IgD-negative memory B cell (primary cell): Measurements from ENCODE around the gene NFIC. TPM values are rescaled to one million over a fixed set of nuclear protein-coding genes. Genes with fewer than 3 reads are reported as not detected.
"Not testable (repeated sequence)": the region's sequence is repeated elsewhere in the genome, so short reads cannot be mapped to it uniquely, and the experiment has no call there.

Experiments used
- H3K27ac Mint-ChIP-seq, 3 donors: one replicate each; pipeline ENCODE4 v1.8.0; 2020 to 2022; ENCODE audit warnings: mild to moderate bottlenecking in 3 of 3, mixed read lengths in 3 of 3, moderate library complexity in 1 of 3
- H3K27me3 Mint-ChIP-seq: one replicate; pipeline ENCODE4 v1.8.0; 2021; ENCODE audit warnings: mixed read lengths
- H3K36me3 Mint-ChIP-seq: one replicate; pipeline ENCODE4 v1.8.0; 2020; ENCODE audit warnings: mild to moderate bottlenecking, mixed read lengths
- H3K4me1 Mint-ChIP-seq, 3 donors: one replicate each; pipeline ENCODE4 v1.8.0; 2020 to 2022; ENCODE audit warnings: mixed read lengths in 3 of 3, mild to moderate bottlenecking in 1 of 3
- H3K4me3 Mint-ChIP-seq, 4 donors: one replicate each; pipeline ENCODE4 v1.8.0; 2020 to 2022; ENCODE audit warnings: mild to moderate bottlenecking in 4 of 4, mixed read lengths in 4 of 4, moderate library complexity in 3 of 4
- H3K9me3 Mint-ChIP-seq, 3 donors: one replicate each; pipeline ENCODE4 v1.8.0; 2020 to 2021; ENCODE audit warnings: mixed read lengths in 3 of 3, mild to moderate bottlenecking in 1 of 3
- polyA plus RNA-seq: library from polyadenylated mRNA; unstranded; fragments of 300-500 nt; fragmentation: Illumina TruSeq; gene quantifications from one replicate; pipeline ENCODE4 v1.2.3, GENCODE V29; 2021

Gene NFIC
- polyA plus RNA-seq, 1 donor from 2014 or later: 12.8 TPM

DNA sequence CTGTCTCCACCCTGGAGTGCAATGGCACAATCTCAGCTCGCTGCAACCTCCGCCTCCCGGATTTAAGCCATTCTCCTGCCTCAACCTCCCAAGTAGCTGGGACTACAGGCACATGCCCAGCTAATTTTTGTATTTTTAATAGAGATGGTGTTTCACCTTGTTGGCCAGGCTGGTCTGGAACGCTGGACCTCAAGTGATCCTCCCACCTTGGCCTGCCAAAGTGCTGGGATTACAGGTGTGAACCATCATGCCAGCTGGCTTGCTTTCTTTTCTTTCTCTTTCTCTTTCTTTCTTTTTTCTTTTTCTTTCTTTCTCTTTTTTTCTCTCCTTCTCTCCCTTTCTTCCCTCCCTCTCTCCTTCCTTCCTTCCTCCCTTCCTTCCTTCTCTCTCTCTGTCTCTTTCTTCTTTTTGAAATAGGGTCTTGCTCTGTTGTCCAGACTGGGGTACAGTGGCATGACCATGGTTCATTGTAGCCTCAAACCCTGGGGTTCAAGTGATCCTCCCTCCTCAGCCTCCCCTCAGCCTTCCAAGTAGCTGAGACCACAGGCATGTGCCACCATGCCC is 33.3 kb upstream of the NFIC start:
- no peak overlapping the region for H3K4me3 Mint-ChIP-seq
- H3K27ac Mint-ChIP-seq: peak overlapping the region in 2 of 3 donors; percentile 16 to 39
- no peaks in the 10 kb centered on the region for H3K9me3 Mint-ChIP-seq
- H3K27me3 Mint-ChIP-seq: peaks cover 8% of the 10 kb centered on the region
- H3K4me1 Mint-ChIP-seq: no peaks in the 10 kb centered on the region
- no peaks in the 10 kb centered on the region for H3K36me3 Mint-ChIP-seq

DNA sequence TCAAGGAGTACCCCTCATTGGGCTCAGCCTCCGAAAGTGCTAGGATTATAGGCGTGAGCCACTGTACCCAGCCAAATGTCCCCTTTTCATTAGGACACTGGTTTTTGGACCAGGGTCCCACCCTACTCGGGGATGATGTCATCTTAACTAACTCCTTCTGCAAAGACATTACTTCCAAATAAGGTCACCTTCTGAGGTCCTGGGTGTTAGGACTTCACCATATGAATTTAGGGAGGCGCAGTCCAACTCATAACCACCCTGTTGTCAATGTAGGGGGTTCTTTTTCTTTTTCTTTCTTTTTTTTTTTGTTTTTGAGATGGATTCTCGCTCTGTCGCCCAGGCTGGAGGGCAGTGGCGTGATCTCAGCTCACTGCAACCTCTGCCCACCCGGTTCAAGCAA is 32.7 kb upstream of the NFIC start:
- Mint-ChIP-seq H3K27me3 (peaks cover 8% of the 10 kb centered on the region), H3K9me3 (no peaks in the 10 kb centered on the region), H3K36me3 (no peaks in the 10 kb centered on the region), H3K27ac (peak overlapping the region in 2 of 3 donors; percentile 16 to 39), H3K4me1 (peaks cover 0 to 2% (median 0%) of the 10 kb centered on the region in 3 donors), H3K4me3 (no peak overlapping the region)

DNA sequence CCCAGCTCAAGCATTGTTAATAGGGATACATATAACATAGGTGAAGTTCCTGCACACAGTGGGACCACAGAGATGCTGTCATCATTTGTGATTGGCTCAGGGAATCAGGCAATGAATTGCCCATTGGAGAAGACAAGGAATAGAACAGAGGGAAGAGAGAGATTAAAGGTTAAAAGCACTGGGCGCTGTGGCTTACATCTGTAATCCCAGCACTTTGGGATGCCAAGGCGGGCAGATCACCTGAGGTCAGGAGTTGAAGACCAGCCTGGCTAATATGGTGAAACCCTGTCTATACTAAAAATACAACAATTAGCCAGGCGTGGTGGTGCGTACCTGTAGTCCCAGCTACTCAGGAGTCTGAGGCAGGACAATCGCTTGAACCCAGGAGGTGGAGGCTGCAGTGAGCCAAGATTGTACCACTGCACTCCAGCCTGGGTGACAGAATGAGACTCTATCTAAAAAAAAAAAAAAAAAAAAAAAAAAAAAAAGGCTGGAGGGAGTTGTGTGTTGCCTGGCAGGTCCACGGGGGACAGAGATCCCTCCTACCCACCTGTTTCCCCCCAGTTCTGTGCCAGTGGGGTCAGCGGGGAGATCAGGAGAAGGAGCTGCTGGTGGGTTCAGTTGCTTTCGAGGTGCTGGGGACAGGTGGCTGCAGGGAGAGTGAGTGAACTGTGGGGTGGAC is 31.5 kb upstream of the NFIC start:
- peak overlapping the region in 1 of 4 donors; percentile 17 for H3K4me3 Mint-ChIP-seq
- not testable (repeated sequence) for H3K27ac Mint-ChIP-seq, H3K36me3 Mint-ChIP-seq, H3K4me1 Mint-ChIP-seq, H3K9me3 Mint-ChIP-seq
- peaks cover 11% of the 10 kb centered on the region for H3K27me3 Mint-ChIP-seq

- Mint-ChIP-seq H3K36me3 (no peaks in the 10 kb centered on the region), H3K27ac (no peak overlapping the region), H3K4me3 (no peak overlapping the region), H3K4me1 (peaks cover 0 to 4% (median 0%) of the 10 kb centered on the region in 3 donors), H3K9me3 (no peaks in the 10 kb centered on the region), H3K27me3 (peaks cover 13% of the 10 kb centered on the region)
Observed at GRCh38 chr19:3335431-3336350, 30.7 kb upstream of the NFIC start.

DNA sequence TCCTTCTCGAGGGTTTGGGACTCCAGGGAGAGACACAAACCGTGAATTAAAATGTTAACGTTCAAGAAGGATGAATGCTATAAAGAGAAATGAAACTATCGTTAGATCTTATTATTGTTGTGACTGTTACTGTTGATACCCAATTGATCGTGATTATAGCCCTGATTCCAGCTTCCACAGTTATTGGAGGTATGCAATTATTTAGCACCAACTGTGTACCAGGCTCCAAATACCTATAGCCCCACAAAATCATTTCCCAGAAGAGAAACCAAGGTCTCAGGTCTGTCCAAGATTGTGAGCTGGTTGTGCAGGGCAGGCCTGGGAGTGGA is 30.1 kb upstream of the NFIC start:
- Mint-ChIP-seq H3K27ac (no peak overlapping the region), H3K27me3 (peaks cover 13% of the 10 kb centered on the region), H3K4me3 (no peak overlapping the region), H3K36me3 (no peaks in the 10 kb centered on the region), H3K4me1 (peaks cover 0 to 4% (median 0%) of the 10 kb centered on the region in 3 donors), H3K9me3 (no peaks in the 10 kb centered on the region)

- H3K4me1 Mint-ChIP-seq: peaks cover 0 to 4% (median 0%) of the 10 kb centered on the region in 3 donors
- no peaks in the 10 kb centered on the region for H3K36me3 Mint-ChIP-seq
- H3K9me3 Mint-ChIP-seq: no peaks in the 10 kb centered on the region
- no peak overlapping the region for H3K27ac Mint-ChIP-seq
- H3K4me3 Mint-ChIP-seq: no peak overlapping the region
- peaks cover 15% of the 10 kb centered on the region for H3K27me3 Mint-ChIP-seq
Observed at GRCh38 chr19:3336680-3337523, 29.5 kb upstream of the NFIC start.

DNA sequence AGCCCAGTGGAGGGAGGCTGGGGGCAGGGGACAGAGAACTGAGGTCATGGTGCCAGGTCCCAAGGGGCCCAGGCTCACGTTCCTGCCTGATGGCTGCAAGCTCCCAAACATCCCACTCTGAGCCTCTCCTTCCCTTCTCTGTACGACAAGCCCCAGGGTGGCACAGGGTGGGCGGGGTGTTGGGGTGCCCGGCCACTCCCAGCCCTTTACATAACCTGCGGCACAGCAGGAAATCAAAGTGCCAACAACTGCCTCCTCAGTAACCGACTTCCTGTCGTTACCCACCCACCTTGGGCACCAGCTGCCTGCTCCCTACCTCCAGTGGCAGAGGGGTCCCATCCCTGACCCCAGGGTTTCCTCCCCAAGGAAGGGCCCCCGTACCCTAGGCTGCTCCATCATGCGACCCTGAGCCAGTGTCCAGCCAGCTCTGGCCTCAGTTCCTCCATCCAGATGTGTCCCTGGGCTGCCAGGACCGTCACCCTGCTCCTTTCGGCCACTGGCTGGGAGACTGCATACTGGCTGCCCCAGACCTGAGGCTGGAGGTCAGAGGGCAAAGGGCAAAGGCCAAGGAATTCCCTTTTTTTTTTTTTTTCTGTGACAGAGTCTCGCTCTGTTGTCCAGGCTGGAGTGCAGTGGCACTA is 27.7 kb upstream of the NFIC start:
- no peak overlapping the region for H3K27ac Mint-ChIP-seq
- H3K36me3 Mint-ChIP-seq: no peaks in the 10 kb centered on the region
- H3K9me3 Mint-ChIP-seq: no peaks in the 10 kb centered on the region
- peaks cover 0 to 4% (median 0%) of the 10 kb centered on the region in 3 donors for H3K4me1 Mint-ChIP-seq
- H3K4me3 Mint-ChIP-seq: peak overlapping the region in 2 of 4 donors; percentile 52 to 55
- peaks cover 15% of the 10 kb centered on the region for H3K27me3 Mint-ChIP-seq

GRCh38 chr19:3340340-3340739 is 26.0 kb upstream of the NFIC start:
- Mint-ChIP-seq H3K27me3 (peaks cover 11% of the 10 kb centered on the region), H3K9me3 (peaks cover 0 to 2% (median 0%) of the 10 kb centered on the region in 3 donors), H3K27ac (no peak overlapping the region), H3K4me1 (peaks cover 0 to 4% (median 0%) of the 10 kb centered on the region in 3 donors), H3K36me3 (no peaks in the 10 kb centered on the region), H3K4me3 (no peak overlapping the region)

DNA sequence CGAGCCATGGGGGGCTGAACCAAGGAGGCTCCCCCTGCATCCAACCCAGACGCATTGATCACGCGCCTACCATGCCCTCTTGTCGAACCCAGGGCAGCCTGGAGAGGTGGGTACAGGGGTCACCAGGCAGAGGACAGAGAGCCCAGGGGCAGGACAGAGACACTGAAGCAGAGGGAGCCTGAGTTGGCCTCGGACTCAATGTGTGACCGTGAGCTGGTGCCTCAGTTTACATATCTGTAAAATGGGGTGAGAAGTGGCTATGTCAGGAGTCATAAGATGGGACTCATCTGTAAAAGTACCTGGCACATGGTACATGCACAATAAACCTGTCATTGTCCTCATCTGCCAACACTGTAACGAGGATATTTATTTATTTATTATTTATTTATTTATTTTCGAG is 24.1 kb upstream of the NFIC start:
- Mint-ChIP-seq H3K4me3 (peak overlapping the region in 1 of 4 donors; percentile 7), H3K27ac (no peak overlapping the region), H3K4me1 (peaks cover 0 to 4% (median 0%) of the 10 kb centered on the region in 3 donors), H3K9me3 (peaks cover 0 to 2% (median 0%) of the 10 kb centered on the region in 3 donors), H3K27me3 (peaks cover 8% of the 10 kb centered on the region), H3K36me3 (no peaks in the 10 kb centered on the region)

- not testable (repeated sequence) for H3K4me1 Mint-ChIP-seq, H3K4me3 Mint-ChIP-seq, H3K9me3 Mint-ChIP-seq, H3K27me3 Mint-ChIP-seq, H3K36me3 Mint-ChIP-seq, H3K27ac Mint-ChIP-seq
Observed at GRCh38 chr19:3342962-3343361, 23.4 kb upstream of the NFIC start.

DNA sequence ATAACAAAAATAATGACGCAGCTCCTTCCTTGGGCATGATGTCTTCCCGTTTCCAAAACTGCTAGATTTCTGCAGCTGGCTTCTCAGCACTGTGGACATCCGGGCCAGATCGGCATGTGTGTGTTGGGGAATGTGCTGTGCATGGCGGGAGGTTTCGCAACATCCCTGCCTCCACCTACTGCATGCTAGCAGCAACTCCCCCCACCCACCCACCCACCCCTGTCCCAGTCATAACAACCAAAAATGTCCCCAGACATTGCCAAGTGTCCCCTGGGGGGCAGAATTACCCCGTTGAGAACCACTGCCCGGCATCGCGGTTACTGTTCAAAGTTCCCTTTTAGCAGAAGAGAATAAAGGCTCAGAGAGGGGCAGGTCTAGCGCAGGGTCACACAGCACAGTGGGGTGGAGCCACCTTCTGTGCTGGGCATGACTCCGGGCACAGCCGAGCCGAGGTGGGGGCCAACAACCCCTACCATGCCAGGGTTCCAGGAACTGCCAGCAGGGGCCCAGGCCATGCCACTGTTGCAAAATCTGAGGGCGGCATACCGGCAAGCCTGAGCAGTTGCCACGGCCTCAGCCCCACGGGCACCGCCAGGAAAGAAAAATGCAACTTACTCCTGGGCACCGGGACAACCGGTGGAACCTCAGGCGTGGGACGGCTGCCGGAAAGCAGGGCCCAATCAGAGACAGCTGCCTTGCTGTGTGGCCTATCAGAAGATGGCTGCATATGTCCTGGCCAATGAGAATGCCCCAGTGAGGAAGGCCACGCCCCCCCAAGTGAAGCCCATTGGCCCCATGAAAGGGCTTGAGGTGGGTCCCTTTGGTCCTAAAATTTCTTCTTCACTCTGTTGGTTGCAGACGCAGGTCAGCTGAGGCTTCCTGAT is 22.5 kb upstream of the NFIC start:
- H3K27ac Mint-ChIP-seq: peak overlapping the region in 2 of 3 donors; percentile 39 to 69
- no peaks in the 10 kb centered on the region for H3K36me3 Mint-ChIP-seq
- peak overlapping the region in 1 of 4 donors; percentile 48 for H3K4me3 Mint-ChIP-seq

GRCh38 chr19:3344608-3345598 is 21.5 kb upstream of the NFIC start:
- no peaks in the 10 kb centered on the region for H3K36me3 Mint-ChIP-seq
- no peaks in the 10 kb centered on the region for H3K4me1 Mint-ChIP-seq
- peaks cover 4% of the 10 kb centered on the region for H3K27me3 Mint-ChIP-seq
- peaks cover 0 to 2% (median 0%) of the 10 kb centered on the region in 3 donors for H3K9me3 Mint-ChIP-seq
- no peak overlapping the region for H3K4me3 Mint-ChIP-seq
- no peak overlapping the region for H3K27ac Mint-ChIP-seq

More for the DNA sequence above, 22.5 kb upstream of the NFIC start:
- peaks cover 6% of the 10 kb centered on the region for H3K27me3 Mint-ChIP-seq
- H3K4me1 Mint-ChIP-seq: peaks cover 0 to under 1% (median 0%) of the 10 kb centered on the region in 3 donors
- peaks cover 0 to 2% (median 0%) of the 10 kb centered on the region in 3 donors for H3K9me3 Mint-ChIP-seq
